HepG2 (cell line): Measurements from ENCODE around the gene ARHGAP26. TPM values are rescaled to one million over a fixed set of nuclear protein-coding genes. Genes with fewer than 3 reads are reported as not detected.

Experiments used
- ATAC-seq: fragments of 200-7000 bp; cut with Tn5 transposase; 3 replicates; pipeline ENCODE4 v1.9.1; 2020; ENCODE audit warnings: mild to moderate bottlenecking, moderate library complexity
- BruUV-seq: library from RNA; stranded (reverse); fragments of 400-500 nt; replicated peaks from 2 replicates; lab custom pipeline; 2021; lab: Mats Ljungman, UMichigan
- CTCF ChIA-PET: fragments of 300-600 bp; formaldehyde crosslinking; extraction: SDS; loops from one replicate; lab custom pipeline; 2021; ENCODE audit warnings: low total read pairs, inconsistent platforms, low intra/inter-chr PET ratio; lab: Yijun Ruan, JAX
- POLR2A ChIA-PET: fragments of 350-600 bp; sonication (Branson Sonifier 250); formaldehyde crosslinking; loops from one replicate; lab custom pipeline; 2020; ENCODE audit warnings: antibody characterized with exemption, inconsistent platforms; lab: Yijun Ruan, JAX
- DNase-seq: peaks from one replicate; pipeline ENCODE4 v3.0.0-alpha.2; 2015; ENCODE audit warnings: low spot score
- FAIRE-seq: peaks from 3 replicates; lab custom pipeline; 2011; peaks lifted over from hg19 to GRCh38; lab: Jason Lieb, UNC
- H2AFZ ChIP-seq: one replicate; pipeline ENCODE4 v1.6.1; 2011; ENCODE audit warnings: low read length, inconsistent platforms
- H3K27ac ChIP-seq: fragments of 300-600 bp; 3 replicates; pipeline ENCODE4 v1.8.0; 2011; ENCODE audit warnings: mixed run types, mild to moderate bottlenecking, mixed read lengths, low read length, inconsistent platforms; ENCODE audit not compliant: insufficient read depth; ENCODE audit errors: extremely low read length
- H3K27me3 ChIP-seq, 2 experiments: fragments of 200-600 bp in 1 of 2; 2 replicates in 1 of 2; 3 replicates in 1 of 2; pipeline versions ENCODE4 v1.6.0 to v1.8.0; 2011; ENCODE audit warnings: low read length in 2 of 2, mild to moderate bottlenecking in 2 of 2, moderate library complexity in 2 of 2, inconsistent platforms in 1 of 2; ENCODE audit not compliant: insufficient read depth in 2 of 2, control insufficient read depth in 1 of 2
- H3K36me3 ChIP-seq, 2 experiments: fragments of 200-600 bp in 1 of 2; replicated peaks in 1 of 2; 2 replicates in 1 of 2; 3 replicates in 1 of 2; pipeline versions ENCODE4 v1.5.1 to v1.8.0; 2011; ENCODE audit warnings: low read length in 2 of 2, inconsistent platforms in 1 of 2; ENCODE audit not compliant: insufficient read depth in 2 of 2, control insufficient read depth in 1 of 2
- H3K4me1 ChIP-seq: 2 replicates; pipeline ENCODE4 v1.5.1; 2012; ENCODE audit warnings: low read length, inconsistent platforms; ENCODE audit not compliant: insufficient read depth
- H3K4me2 ChIP-seq: 2 replicates; pipeline ENCODE4 v1.6.0; 2011; ENCODE audit warnings: low read depth, low read length, inconsistent platforms
- H3K4me3 ChIP-seq, 3 experiments: fragments of 200-600 bp in 1 of 3; sonication (generic), shearing (Covaris generic) in 1 of 3; replicated peaks in 1 of 3; 2 replicates each; pipeline ENCODE4 v1.5.1; 2011 to 2016; ENCODE audit warnings: low read length in 3 of 3, inconsistent platforms in 2 of 3, low read depth in 2 of 3, mild to moderate bottlenecking in 2 of 3, control low read depth in 1 of 3, mixed read lengths in 1 of 3; ENCODE audit not compliant: insufficient read depth in 1 of 3
- H3K79me2 ChIP-seq: one replicate; pipeline ENCODE4 v1.6.1; 2011; ENCODE audit warnings: low read length, inconsistent platforms; ENCODE audit not compliant: insufficient read depth
- H3K9ac ChIP-seq: 2 replicates; pipeline ENCODE4 v1.6.0; 2011; ENCODE audit warnings: mild to moderate bottlenecking, low read depth, low read length, inconsistent platforms; ENCODE audit not compliant: insufficient read depth
- H3K9me3 ChIP-seq: 2 replicates; pipeline ENCODE4 v1.5.1; 2012; ENCODE audit warnings: mild to moderate bottlenecking, low read length
- H4K20me1 ChIP-seq: 2 replicates; pipeline ENCODE4 v1.6.0; 2011; ENCODE audit warnings: inconsistent platforms, mild to moderate bottlenecking, low read length, moderate library complexity; ENCODE audit not compliant: insufficient read depth
- AHR ChIP-seq: IDR thresholded peaks from 2 replicates; pipeline ENCODE4 v1.6.1; 2018; ENCODE audit warnings: missing genetic modification reagents, missing compliant biosample characterization
- CTCF ChIP-seq: sonication (generic); formaldehyde crosslinking; IDR thresholded peaks from 2 replicates; pipeline ENCODE4 v1.5.0; 2020; ENCODE audit warnings: mild to moderate bottlenecking, missing genetic modification reagents, moderate library complexity
- HNRNPLL ChIP-seq: fragments of 200-400 bp; formaldehyde crosslinking; IDR thresholded peaks from 2 replicates; pipeline ENCODE4 v1.6.1; 2017; ENCODE audit warnings: mild to moderate bottlenecking, low read depth, low read length; ENCODE audit not compliant: poor library complexity, severe bottlenecking
- PHF21A ChIP-seq: sonication (generic); formaldehyde crosslinking; IDR thresholded peaks from 2 replicates; pipeline ENCODE4 v1.5.0; 2020; ENCODE audit warnings: mild to moderate bottlenecking, missing genetic modification reagents
- TAF1 ChIP-seq: sonication (generic); formaldehyde crosslinking; IDR thresholded peaks from 2 replicates; pipeline ENCODE4 v1.4.0; 2020; ENCODE audit warnings: missing genetic modification reagents
- ZNF230 ChIP-seq: sonication (generic); formaldehyde crosslinking; IDR thresholded peaks from 2 replicates; pipeline ENCODE4 v1.4.0; 2020; ENCODE audit warnings: mild to moderate bottlenecking, missing genetic modification reagents
- ZNF337 ChIP-seq: sonication (generic); formaldehyde crosslinking; IDR thresholded peaks from 2 replicates; pipeline ENCODE4 v1.5.1; 2020; ENCODE audit warnings: missing genetic modification reagents, low read depth, mild to moderate bottlenecking, borderline replicate concordance
- ZNF44 ChIP-seq: sonication (generic); formaldehyde crosslinking; IDR thresholded peaks from 2 replicates; pipeline ENCODE4 v1.5.1; 2020; ENCODE audit warnings: mild to moderate bottlenecking, missing genetic modification reagents
- ZNF567 ChIP-seq: sonication (generic); formaldehyde crosslinking; IDR thresholded peaks from 2 replicates; pipeline ENCODE4 v1.8.1; 2023; ENCODE audit warnings: mild to moderate bottlenecking, missing genetic modification reagents, borderline replicate concordance
- WGBS: methylation state at CpG from one replicate; pipeline ENCODE4 v1.1.6; 2017; ENCODE audit warnings: low lambda C conversion rate; 5-methylcytosine and 5-hydroxymethylcytosine counted together
- in situ Hi-C: cut with HindIII; loops from 2 replicates; pipeline ENCODE4 v1.10.0; 2017; ENCODE audit warnings: low pct_unique_long_range_greater_than_20kb; ENCODE audit not compliant: extremely low pct_ligation_motif_present
- intact Hi-C: fragments of 100-400 bp; cut with micrococcal nuclease; formaldehyde crosslinking; loops from one replicate; pipeline ENCODE4 v1.10.0; 2022; ENCODE audit not compliant: unreplicated experiment
- polyA plus RNA-seq, 8 experiments: library from polyadenylated mRNA; depleted of rRNA in 3 of 8; stranded (reverse) in 7 of 8; unstranded in 1 of 8; fragments of >200 nt; fragmentation: Illumina TruSeq in 4 of 8; extraction: Trizol in 4 of 8; gene quantifications; 2 replicates each; pipeline versions ENCODE4 v1.2.1 to v1.2.3, GENCODE V29; 2011 to 2016; ENCODE audit warnings: low read depth in 4 of 8, missing spikeins in 1 of 8, mixed read lengths in 1 of 8; ENCODE audit not compliant: insufficient read depth in 1 of 8
- total RNA-seq, 5 experiments: library from RNA; depleted of rRNA; stranded (reverse); fragments of >200 nt; fragmentation: Illumina TruSeq; extraction: Trizol; gene quantifications; 2 replicates each; pipeline ENCODE4 v1.2.3, GENCODE V29; 2016; ENCODE audit warnings: low read depth in 1 of 5
- TF ChIP-seq, protein P1 (sequence below): sonication (generic); formaldehyde crosslinking; conservative IDR thresholded peaks from 2 replicates; pipeline ENCODE4 v1.5.0; 2020; ENCODE audit warnings: missing genetic modification reagents

The ARHGAP26 gene
- total and polyA plus RNA-seq, 2 of the 13 experiments (the other 11 are each of a cell fraction or from before 2014, with no cell fraction given): 9.6 to 18.2 TPM

GRCh38 chr5:142821034-142821732 lies 51.0 kb downstream of the ARHGAP26 start:
- intact Hi-C loops (loop anchor here (2.0 kb wide), 1 partner anchor 14 kb away; no protein-coding TSS in a partner anchor), in situ Hi-C loops (no loop called here)
- FAIRE-seq (no peak), DNase-seq (no peak), ATAC-seq (no peak)
- Histone ChIP-seq H3K79me2 (peaks cover 23% of the 10 kb centered on the region), H3K27ac (peak overlapping the region; percentile 91), H3K4me3 (peak overlapping the region in 2 of 3 experiments; percentile 38 to 53; a peak in 1 of 6 replicates), H3K27me3 (no peaks in the 10 kb centered on the region), H3K36me3 (no peaks in the 10 kb centered on the region), H4K20me1 (no peaks in the 10 kb centered on the region), H3K9me3 (no peaks in the 10 kb centered on the region), H3K4me1 (peaks cover 99% of the 10 kb centered on the region), H2AFZ (no peak overlapping the region), H3K4me2 (peak overlapping the region; percentile 79), H3K9ac (peak overlapping the region; percentile 63)
- ChIA-PET CTCF (no interaction called here), POLR2A (interaction anchor here (1.1 to 5.2 kb wide), 6 partner anchors 11 to 51 kb away, joined by 3 to 54 read pairs (median 6); partner anchors contain the start of gene ARHGAP26)
- TF ChIP-seq AHR (CRISPR knock-in tag) (no peak), ZNF44 (CRISPR knock-in tag) (no peak), ZNF230 (CRISPR knock-in tag) (0 out of 2 replicates have a peak, but pooled peaks have one; percentile 36), PHF21A (no peak), TAF1 (CRISPR knock-in tag) (no peak), CTCF (CRISPR knock-in tag) (no peak), ZNF567 (CRISPR knock-in tag) (no peak), ZNF337 (peak; percentile 94; the same call in 1 of the 2 replicates), HNRNPLL (no peak)
- TF ChIP-seq, protein P1, sequence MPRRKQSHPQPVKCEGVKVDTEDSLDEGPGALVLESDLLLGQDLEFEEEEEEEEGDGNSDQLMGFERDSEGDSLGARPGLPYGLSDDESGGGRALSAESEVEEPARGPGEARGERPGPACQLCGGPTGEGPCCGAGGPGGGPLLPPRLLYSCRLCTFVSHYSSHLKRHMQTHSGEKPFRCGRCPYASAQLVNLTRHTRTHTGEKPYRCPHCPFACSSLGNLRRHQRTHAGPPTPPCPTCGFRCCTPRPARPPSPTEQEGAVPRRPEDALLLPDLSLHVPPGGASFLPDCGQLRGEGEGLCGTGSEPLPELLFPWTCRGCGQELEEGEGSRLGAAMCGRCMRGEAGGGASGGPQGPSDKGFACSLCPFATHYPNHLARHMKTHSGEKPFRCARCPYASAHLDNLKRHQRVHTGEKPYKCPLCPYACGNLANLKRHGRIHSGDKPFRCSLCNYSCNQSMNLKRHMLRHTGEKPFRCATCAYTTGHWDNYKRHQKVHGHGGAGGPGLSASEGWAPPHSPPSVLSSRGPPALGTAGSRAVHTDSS (CRISPR knock-in tag): no peak
- 96% methylated on average over 2 of the region's 2 CpGs for WGBS
- BruUV-seq: no TSS peak
